IMR-90 (cell line): Measurements from ENCODE around the gene GRM5. TPM values are rescaled to one million over a fixed set of nuclear protein-coding genes. Genes with fewer than 3 reads are reported as not detected.

Experiments used
- ATAC-seq: fragments of 200-7000 bp; cut with Tn5 transposase; 2 replicates; pipeline ENCODE4 v1.9.1; 2020; ENCODE audit warnings: low read depth, mild to moderate bottlenecking, moderate library complexity
- BruUV-seq: library from RNA; stranded (reverse); fragments of 400-500 nt; replicated peaks from 2 replicates; lab custom pipeline; 2021; lab: Mats Ljungman, UMichigan
- CTCF ChIA-PET: fragments of 300-600 bp; formaldehyde crosslinking; extraction: SDS; loops from one replicate; lab custom pipeline; 2021; ENCODE audit warnings: antibody characterized with exemption; lab: Yijun Ruan, JAX
- POLR2A ChIA-PET: fragments of 300-600 bp; sonication (Branson Sonifier 250); formaldehyde crosslinking; loops from one replicate; lab custom pipeline; 2022; ENCODE audit warnings: antibody characterized with exemption; ENCODE audit not compliant: unreplicated experiment; lab: Charles Lee
- DNase-seq: peaks from one replicate; pipeline ENCODE4 v3.0.0; 2013
- H2AFZ ChIP-seq: replicated peaks from 2 replicates; pipeline ENCODE3; 2013; ENCODE audit warnings: low read length, mild to moderate bottlenecking; ENCODE audit not compliant: poor library complexity
- H2AK5ac ChIP-seq: 2 replicates; pipeline ENCODE4 v1.6.1; 2013; ENCODE audit warnings: low read depth, low read length, inconsistent platforms
- H2AK9ac ChIP-seq: replicated peaks from 2 replicates; pipeline ENCODE3; 2013; ENCODE audit warnings: mild to moderate bottlenecking, low read depth, low read length, moderate library complexity; ENCODE audit not compliant: poor library complexity
- H2BK120ac ChIP-seq: 2 replicates; pipeline ENCODE4 v1.6.1; 2013; ENCODE audit warnings: low read depth, low read length, inconsistent platforms
- H2BK15ac ChIP-seq: 3 replicates; pipeline ENCODE4 v1.6.1; 2013; ENCODE audit warnings: low read depth, low read length, inconsistent platforms
- H2BK20ac ChIP-seq: 2 replicates; pipeline ENCODE4 v1.6.1; 2013; ENCODE audit warnings: low read depth, mild to moderate bottlenecking, inconsistent platforms, low read length, moderate library complexity
- H2BK5ac ChIP-seq: 2 replicates; pipeline ENCODE4 v1.6.1; 2013; ENCODE audit warnings: mild to moderate bottlenecking, low read depth, low read length, inconsistent platforms; ENCODE audit not compliant: poor library complexity, severe bottlenecking
- H3K14ac ChIP-seq: replicated peaks from 2 replicates; pipeline ENCODE4 v1.6.1; 2013; ENCODE audit warnings: low read depth, low read length, inconsistent platforms
- H3K18ac ChIP-seq: 2 replicates; pipeline ENCODE4 v1.6.1; 2013; ENCODE audit warnings: low read depth, low read length, control low read depth
- H3K23ac ChIP-seq: 2 replicates; pipeline ENCODE4 v1.6.1; 2013; ENCODE audit warnings: low read depth, low read length, inconsistent platforms
- H3K27ac ChIP-seq: 2 replicates; pipeline ENCODE4 v1.5.1; 2013; ENCODE audit warnings: mild to moderate bottlenecking, control low read depth, low read length; ENCODE audit not compliant: insufficient read depth
- H3K27me3 ChIP-seq: 2 replicates; pipeline ENCODE4 v1.6.1; 2013; ENCODE audit warnings: low read length; ENCODE audit not compliant: control insufficient read depth, insufficient read depth
- H3K36me3 ChIP-seq: 2 replicates; pipeline ENCODE4 v1.6.1; 2013; ENCODE audit warnings: low read length, mixed read lengths; ENCODE audit not compliant: control insufficient read depth, insufficient read depth
- H3K4ac ChIP-seq: 2 replicates; pipeline ENCODE4 v1.6.1; 2013; ENCODE audit warnings: low read depth, low read length, inconsistent platforms
- H3K4me1 ChIP-seq: 2 replicates; pipeline ENCODE4 v1.6.1; 2013; ENCODE audit warnings: low read length, mixed read lengths; ENCODE audit not compliant: control insufficient read depth, insufficient read depth
- H3K4me2 ChIP-seq: 2 replicates; pipeline ENCODE4 v1.6.1; 2013; ENCODE audit warnings: low read depth, mild to moderate bottlenecking, control low read depth, low read length, moderate library complexity
- H3K4me3 ChIP-seq: 2 replicates; pipeline ENCODE4 v1.5.1; 2013; ENCODE audit warnings: low read depth, mild to moderate bottlenecking, control low read depth, low read length, moderate library complexity; ENCODE audit not compliant: insufficient read depth
- H3K56ac ChIP-seq: 2 replicates; pipeline ENCODE4 v1.6.1; 2013; ENCODE audit warnings: low read length, inconsistent platforms; ENCODE audit not compliant: insufficient read depth; ENCODE audit errors: extremely low read depth
- H3K79me1 ChIP-seq, 2 experiments: 2 replicates each; pipeline ENCODE4 v1.6.1; 2013; ENCODE audit warnings: low read length in 2 of 2, inconsistent platforms in 1 of 2, low read depth in 1 of 2
- H3K9ac ChIP-seq: 2 replicates; pipeline ENCODE4 v1.6.1; 2013; ENCODE audit warnings: low read depth, low read length, control low read depth
- H3K9me1 ChIP-seq: 2 replicates; pipeline ENCODE4 v1.6.1; 2013; ENCODE audit warnings: low read length, inconsistent platforms; ENCODE audit not compliant: insufficient read depth
- H3K9me3 ChIP-seq: 2 replicates; pipeline ENCODE4 v1.6.1; 2013; ENCODE audit warnings: low read length; ENCODE audit not compliant: control insufficient read depth, insufficient read depth
- H4K20me1 ChIP-seq: 2 replicates; pipeline ENCODE4 v1.6.1; 2013; ENCODE audit warnings: low read length, inconsistent platforms; ENCODE audit not compliant: insufficient read depth
- H4K5ac ChIP-seq: 2 replicates; pipeline ENCODE4 v1.6.1; 2013; ENCODE audit warnings: mild to moderate bottlenecking, low read depth, low read length, control low read depth
- H4K8ac ChIP-seq, 2 experiments: 2 replicates each; pipeline ENCODE4 v1.6.1; 2013; ENCODE audit warnings: low read depth in 2 of 2, low read length in 2 of 2, control low read depth in 1 of 2, inconsistent platforms in 1 of 2
- H4K91ac ChIP-seq: 2 replicates; pipeline ENCODE4 v1.6.1; 2013; ENCODE audit warnings: low read depth, low read length, inconsistent platforms; ENCODE audit not compliant: insufficient read depth
- CEBPB ChIP-seq: IDR thresholded peaks from 2 replicates; pipeline ENCODE4 v1.6.1; 2012; ENCODE audit warnings: low read depth, low read length, improper control_type of control experiment
- MAZ ChIP-seq: IDR thresholded peaks from 2 replicates; pipeline ENCODE4 v1.6.1; 2012; ENCODE audit warnings: low read depth, mild to moderate bottlenecking, low read length, improper control_type of control experiment, moderate library complexity, borderline replicate concordance
- MXI1 ChIP-seq: IDR thresholded peaks from 2 replicates; pipeline ENCODE4 v1.6.1; 2012; ENCODE audit warnings: low read depth, mild to moderate bottlenecking, low read length, moderate library complexity, borderline replicate concordance
- POLR2A ChIP-seq: IDR thresholded peaks from 2 replicates; pipeline ENCODE4 v1.6.1; 2012; ENCODE audit warnings: mild to moderate bottlenecking, low read depth, low read length
- RAD21 ChIP-seq: IDR thresholded peaks from 2 replicates; pipeline ENCODE4 v1.6.1; 2012; ENCODE audit warnings: low read length, improper control_type of control experiment
- WGBS, 2 experiments: methylation state at CpG; one replicate each; pipeline versions ENCODE4 v1.1.5 to v1.1.7; 2013; ENCODE audit warnings: missing lambda C conversion rate in 2 of 2; ENCODE audit not compliant: insufficient read length in 1 of 2; ENCODE audit errors: extremely low coverage in 2 of 2; 5-methylcytosine and 5-hydroxymethylcytosine counted together
- dilution Hi-C: fragments of 300-500 bp; cut with HindIII; formaldehyde crosslinking; loops from one replicate; pipeline ENCODE4 v1.14.3; 2018; ENCODE audit warnings: low sequenced_read_pairs; ENCODE audit not compliant: unreplicated experiment
- in situ Hi-C: fragments of 300-500 bp; cut with MboI; formaldehyde crosslinking; loops from 3 replicates; pipeline ENCODE4 v1.14.3; 2019; ENCODE audit warnings: low sequenced_read_pairs, inconsistent platforms, mixed read lengths
- intact Hi-C: fragments of 100-400 bp; cut with micrococcal nuclease; formaldehyde crosslinking; loops from 2 replicates; pipeline ENCODE4 v1.10.0; 2022
- polyA plus RNA-seq, 3 experiments: library from polyadenylated mRNA; depleted of rRNA; stranded (reverse); fragments of >200 nt; gene quantifications; 2 replicates each; pipeline ENCODE4 v1.2.3, GENCODE V29; 2012; ENCODE audit warnings: low replicate concordance in 1 of 3
- total RNA-seq: library from RNA; depleted of rRNA; stranded (reverse); fragments of >200 nt; gene quantifications from 2 replicates; pipeline ENCODE4 v1.2.3, GENCODE V29; 2012

The GRM5 gene
- total and polyA plus RNA-seq, 2 of the 4 experiments (the other 2 are of a cell fraction) = under 0.01 TPM

DNA sequence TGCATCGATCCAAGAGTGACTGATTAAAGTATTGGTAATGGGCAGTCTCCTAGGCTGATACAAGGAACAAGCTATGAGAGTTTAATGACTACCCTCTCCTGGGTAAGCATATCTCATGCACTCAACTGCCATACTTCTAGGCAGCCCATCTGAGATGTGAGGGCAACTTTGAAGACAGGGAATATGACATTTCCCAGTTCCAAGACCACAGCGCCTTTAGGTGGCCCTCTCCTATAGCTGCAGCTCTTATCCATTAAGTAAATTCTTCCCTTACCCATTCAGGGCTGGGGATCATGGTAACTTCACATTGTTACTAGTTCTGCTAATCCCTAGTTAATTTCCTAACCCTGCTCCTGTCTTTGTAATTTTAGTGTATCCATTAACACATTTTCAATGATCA lies 570.9 kb downstream of the GRM5 start:
- no peak overlapping the region for H3K4me3 ChIP-seq
- no peak overlapping the region for H2BK5ac ChIP-seq
- no peak overlapping the region for H3K9ac ChIP-seq
- H2AK9ac ChIP-seq = no peak overlapping the region
- H2BK20ac ChIP-seq = no peak overlapping the region
- in situ Hi-C loops = no loop called here
- no peaks in the 10 kb centered on the region for H3K9me3 ChIP-seq
- no peak overlapping the region for H3K14ac ChIP-seq
- H4K8ac ChIP-seq = no peak overlapping the region
- no peak overlapping the region for H4K5ac ChIP-seq
- no peak overlapping the region for H4K91ac ChIP-seq
- no peaks in the 10 kb centered on the region for H3K79me1 ChIP-seq
- no peak overlapping the region for H2AK5ac ChIP-seq
- POLR2A ChIA-PET = no interaction called here
- H3K9me1 ChIP-seq = no peaks in the 10 kb centered on the region
- no peak overlapping the region for H3K27ac ChIP-seq
- no peak for ATAC-seq
- no peak for DNase-seq
- no peak overlapping the region for H3K4me2 ChIP-seq
- no peak overlapping the region for H3K56ac ChIP-seq
- H3K23ac ChIP-seq = no peak overlapping the region
- H3K4ac ChIP-seq = no peak overlapping the region
- CTCF ChIA-PET = interaction anchor here (1.5 kb wide), 1 partner anchor 40 kb away, joined by 3 read pairs; no protein-coding TSS in a partner anchor
- H3K36me3 ChIP-seq = no peaks in the 10 kb centered on the region
- H4K20me1 ChIP-seq = no peaks in the 10 kb centered on the region
- no peak overlapping the region for H2BK15ac ChIP-seq
- WGBS, 2 experiments = no CpG with 5 or more reads among the region's 2 CpGs
- no peaks in the 10 kb centered on the region for H3K4me1 ChIP-seq
- dilution Hi-C loops = no loop called here
- no peaks in the 10 kb centered on the region for H3K27me3 ChIP-seq
- no TSS peak for BruUV-seq
- no peak overlapping the region for H2AFZ ChIP-seq
- intact Hi-C loops = no loop called here
- TF ChIP-seq MXI1 (no peak), RAD21 (no peak), POLR2A (no peak), CEBPB (no peak), MAZ (no peak)
- H2BK120ac ChIP-seq = no peak overlapping the region
- no peak overlapping the region for H3K18ac ChIP-seq
